Adrenal gland (tissue), 5 donors: ENCODE data around the gene GRHPR.

Experiments used
- POLR2A ChIP-seq, 2 donors: fragments of 450-650 bp; IDR thresholded peaks; one replicate each; pipeline ENCODE4 v1.6.1; 2017; ENCODE audit warnings: antibody characterized with exemption in 2 of 2, mild to moderate bottlenecking in 2 of 2, moderate library complexity in 1 of 2
- TF ChIP-seq, protein P1 (sequence below), 6 experiments: fragments of 450-650 bp in 4 of 6; fragments of 200-600 bp in 2 of 6; sonication (generic) in 1 of 6; IDR thresholded peaks; 1 replicate in 5 of 6; 2 replicates in 1 of 6; pipeline versions ENCODE4 v1.5.1 to v1.8.0; 2016 to 2021; ENCODE audit warnings: antibody characterized with exemption in 6 of 6, mild to moderate bottlenecking in 2 of 6, moderate library complexity in 1 of 6
- donor health status: DM: no; HTN: no; CAD: no.

DNA sequence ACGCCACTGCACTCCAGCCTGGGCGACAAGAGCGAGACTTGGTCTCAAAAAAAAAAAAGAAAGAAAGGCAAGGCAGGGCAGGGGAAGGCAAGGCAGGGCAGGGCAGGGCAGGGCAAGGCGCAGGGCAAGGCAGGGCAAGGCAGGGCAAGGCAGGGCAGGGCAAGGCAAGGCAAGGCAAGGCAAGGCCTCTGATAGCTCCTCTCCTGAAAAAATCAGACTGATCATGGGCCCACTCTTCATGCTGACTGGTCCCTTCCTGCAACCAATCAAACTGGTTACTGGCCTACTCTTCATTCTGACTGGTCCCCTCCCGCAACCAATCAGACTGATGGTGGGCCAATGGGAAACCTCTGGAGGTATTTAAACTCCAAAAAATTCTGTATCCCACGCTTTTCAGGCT, 46.1 kb downstream of the GRHPR start:
- TF ChIP-seq, protein P1, sequence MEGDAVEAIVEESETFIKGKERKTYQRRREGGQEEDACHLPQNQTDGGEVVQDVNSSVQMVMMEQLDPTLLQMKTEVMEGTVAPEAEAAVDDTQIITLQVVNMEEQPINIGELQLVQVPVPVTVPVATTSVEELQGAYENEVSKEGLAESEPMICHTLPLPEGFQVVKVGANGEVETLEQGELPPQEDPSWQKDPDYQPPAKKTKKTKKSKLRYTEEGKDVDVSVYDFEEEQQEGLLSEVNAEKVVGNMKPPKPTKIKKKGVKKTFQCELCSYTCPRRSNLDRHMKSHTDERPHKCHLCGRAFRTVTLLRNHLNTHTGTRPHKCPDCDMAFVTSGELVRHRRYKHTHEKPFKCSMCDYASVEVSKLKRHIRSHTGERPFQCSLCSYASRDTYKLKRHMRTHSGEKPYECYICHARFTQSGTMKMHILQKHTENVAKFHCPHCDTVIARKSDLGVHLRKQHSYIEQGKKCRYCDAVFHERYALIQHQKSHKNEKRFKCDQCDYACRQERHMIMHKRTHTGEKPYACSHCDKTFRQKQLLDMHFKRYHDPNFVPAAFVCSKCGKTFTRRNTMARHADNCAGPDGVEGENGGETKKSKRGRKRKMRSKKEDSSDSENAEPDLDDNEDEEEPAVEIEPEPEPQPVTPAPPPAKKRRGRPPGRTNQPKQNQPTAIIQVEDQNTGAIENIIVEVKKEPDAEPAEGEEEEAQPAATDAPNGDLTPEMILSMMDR (IDR thresholded peaks at IDR 0.05) = no peak
- TF ChIP-seq POLR2A (IDR thresholded peaks at IDR 0.05) = no peak
